Testis (tissue), 2 donors: ENCODE results near the gene ASTL.

Experiments used
- CTCF ChIP-seq, 3 experiments: fragments of 450-650 bp in 2 of 3; fragments of 200-600 bp in 1 of 3; sonication (generic) in 1 of 3; IDR thresholded peaks; one replicate each; pipeline ENCODE4 v1.5.1; 2016 to 2019; ENCODE audit warnings: antibody characterized with exemption in 3 of 3, mild to moderate bottlenecking in 2 of 3, moderate library complexity in 1 of 3
- POLR2A ChIP-seq: fragments of 450-650 bp; IDR thresholded peaks from one replicate; pipeline ENCODE4 v1.6.1; 2017; ENCODE audit warnings: antibody characterized with exemption, mild to moderate bottlenecking, moderate library complexity

DNA sequence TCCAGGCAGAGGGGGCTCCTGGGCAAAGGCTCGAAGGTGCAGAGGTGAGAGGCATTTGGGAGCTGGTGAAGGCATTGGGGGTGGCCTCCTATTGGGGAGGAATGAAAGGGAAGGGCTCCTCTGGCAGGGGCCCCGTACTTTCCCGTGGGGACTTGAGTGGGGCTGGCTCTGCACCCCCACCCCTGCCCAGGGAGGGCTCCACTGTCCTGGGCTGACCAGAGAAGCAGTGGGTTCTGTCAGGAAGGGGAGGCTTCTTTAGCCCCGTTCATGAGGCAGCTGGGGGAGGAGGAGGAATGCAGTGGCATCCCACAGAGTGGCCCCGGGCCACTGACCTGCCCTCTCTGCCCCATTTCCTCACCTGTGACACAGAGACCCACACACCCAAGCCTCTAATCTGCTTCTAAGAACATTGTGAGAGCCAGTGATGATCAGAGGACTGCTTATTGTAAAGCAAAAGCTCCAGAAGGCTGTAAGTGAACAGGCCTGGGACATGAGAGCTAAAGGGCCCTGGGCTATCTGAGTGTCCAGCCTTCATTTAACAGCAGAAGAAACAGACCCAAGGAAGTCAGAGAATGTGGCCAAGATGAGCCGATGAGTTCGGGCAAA, 65.0 kb downstream of the ASTL start:
- TF ChIP-seq POLR2A, result no peak
- no peak for TF ChIP-seq CTCF (IDR thresholded peaks at IDR 0.05)
